Pancreas (tissue), 10 donors: ENCODE measurements around the gene SDHA. TPM values are rescaled to one million over a fixed set of nuclear protein-coding genes. Genes with fewer than 3 reads are reported as not detected.
"Not testable (repeated sequence)": the region's sequence is repeated elsewhere in the genome, so short reads cannot be mapped to it uniquely, and the experiment has no call there.

Source experiments
- ATAC-seq, 4 donors: fragments of 200-7000 bp; cut with Tn5 transposase; one replicate each; pipeline versions ENCODE4 v1.8.0 to v1.9.1; 2020; ENCODE audit warnings: mild to moderate bottlenecking in 4 of 4, moderate library complexity in 4 of 4
- DNase-seq, 6 donors: peaks; one replicate each; pipeline ENCODE4 v3.0.0-alpha.2; 2020
- FAIRE-seq: peaks from 2 replicates; lab custom pipeline; 2012; peaks lifted over from hg19 to GRCh38; lab: Jason Lieb, UNC
- H3K27ac ChIP-seq, 4 donors: fragments of 200-600 bp; sonication (generic); 1 replicate in 3 of 4; 2 replicates in 1 of 4; pipeline versions ENCODE4 v1.5.0 to v1.8.0; 2020
- H3K27me3 ChIP-seq, 4 donors: fragments of 200-600 bp; one replicate each; pipeline ENCODE4 v1.8.0; 2021
- H3K36me3 ChIP-seq, 3 donors: fragments of 200-600 bp; sonication (generic) in 1 of 3; one replicate each; pipeline versions ENCODE4 v1.5.0 to v1.8.0; 2020 to 2021
- H3K4me1 ChIP-seq, 3 donors: fragments of 200-600 bp; one replicate each; pipeline ENCODE4 v1.8.0; 2021
- H3K4me3 ChIP-seq, 4 donors: fragments of 200-600 bp; sonication (generic) in 2 of 4; one replicate each; pipeline versions ENCODE4 v1.5.0 to v1.8.0; 2020 to 2021
- H3K9me3 ChIP-seq, 4 donors: fragments of 200-600 bp; one replicate each; pipeline ENCODE4 v1.8.0; 2021
- CTCF ChIP-seq, 4 donors: fragments of 200-600 bp; sonication (generic) in 3 of 4; IDR thresholded peaks; one replicate each; pipeline versions ENCODE4 v1.5.0 to v1.8.0; 2021; ENCODE audit warnings: antibody characterized with exemption in 4 of 4
- WGBS, 2 donors: extraction: QIAGEN DNeasy Blood & Tissue Kit; methylation state at CpG; one replicate each; pipeline ENCODE4 v1.1.7; 2013; 5-methylcytosine and 5-hydroxymethylcytosine counted together
- intact Hi-C, 3 donors: fragments of 100-400 bp; cut with DNase I; formaldehyde crosslinking; loops; one replicate each; pipeline versions ENCODE4 v1.11.1 to v1.14.2; 2022
- polyA plus RNA-seq, 2 donors: library from polyadenylated mRNA; stranded (reverse); fragments of 200-250 nt; gene quantifications; one replicate each; pipeline ENCODE4 v1.2.3, GENCODE V29; 2013
- total RNA-seq, 6 donors: library from RNA; stranded (reverse); fragmentation: NEBNext Ultra II Directional in 4 of 6; extraction: Animal tissue kit (Norgen Biotek cat#: 25700) in 4 of 6; gene quantifications; one replicate each; pipeline versions ENCODE4 v1.2.1 to v1.2.4, GENCODE V29; 2021 to 2023
- donor health status: healthy with polysubstance abuse.
- donor health status: DM: no; HTN: no; CAD: no; lungs with moderate emphysema.
- donor health status: DM: no; HTN: no; CAD: no.
- donor health status: control.
- donor health status: control.
- donor health status: Bipolar disorder and iron deficiency.
- donor health status: DM: yes; HTN: yes; CAD: no.
- donor health status: DM: no; HTN: no; CAD: no.
- donor health status: DM: no; HTN: no; CAD: no.
- donor health status: DM: yes; HTN: yes; CAD: no.

The SDHA gene
- total and polyA plus RNA-seq, 8 donors, result 37.9 to 69.4 (median 53.1) TPM

GRCh38 chr5:219991-220390 is 1.9 kb downstream of the SDHA start:
- ATAC-seq, result no peak

GRCh38 chr5:222951-223715 is 5.0 kb downstream of the SDHA start:
- FAIRE-seq, H3K27ac ChIP-seq, ATAC-seq, intact Hi-C loops, H3K27me3 ChIP-seq, H3K9me3 ChIP-seq, H3K4me3 ChIP-seq, DNase-seq, H3K4me1 ChIP-seq: not testable (repeated sequence)
- peaks cover 0 to 40% (median 4%) of the 10 kb centered on the region in 3 donors for H3K36me3 ChIP-seq
- 61 to 69% methylated on average over 6 of the region's 6 CpGs for WGBS, 2 donors

More at GRCh38 chr5:219991-220390, 1.9 kb downstream of the SDHA start:
- peak overlapping the region in 3 of 4 donors; percentile 98 to 99 (median 99) for H3K4me3 ChIP-seq
- 14 to 22% methylated on average over 4 of the region's 4 CpGs for WGBS, 2 donors
- intact Hi-C loops, result no loop called here
- H3K27ac ChIP-seq, result peak overlapping the region in 2 of 4 donors; percentile 79 to 88
- H3K4me1 ChIP-seq, result no peaks in the 10 kb centered on the region
- peaks cover 0 to 9% (median 0%) of the 10 kb centered on the region in 3 donors for H3K36me3 ChIP-seq
- TF ChIP-seq CTCF (IDR thresholded peaks at IDR 0.05), result no peak
- H3K9me3 ChIP-seq, result no peaks in the 10 kb centered on the region
- DNase-seq (no peak), FAIRE-seq (no peak)
- H3K27me3 ChIP-seq, result no peaks in the 10 kb centered on the region

- no peak for TF ChIP-seq CTCF (IDR thresholded peaks at IDR 0.05)
- H3K27me3 ChIP-seq, result no peaks in the 10 kb centered on the region
- no peaks in the 10 kb centered on the region for H3K4me1 ChIP-seq
- intact Hi-C loops, result no loop called here
- no peak for ATAC-seq
- no peak overlapping the region for H3K27ac ChIP-seq
- no peak overlapping the region for H3K4me3 ChIP-seq
- 70 to 83% methylated on average over 6 of the region's 6 CpGs for WGBS, 2 donors
- no peak for DNase-seq
- H3K9me3 ChIP-seq, result no peaks in the 10 kb centered on the region
- peaks cover 4 to 46% (median 5%) of the 10 kb centered on the region in 3 donors for H3K36me3 ChIP-seq
- no peak for FAIRE-seq
Observed at GRCh38 chr5:223791-224190, 5.7 kb downstream of the SDHA start.

GRCh38 chr5:225334-225733 is 7.2 kb downstream of the SDHA start:
- no peak for TF ChIP-seq CTCF (IDR thresholded peaks at IDR 0.05)
- WGBS, 2 donors, result 96% methylated on average over 14 of the region's 14 CpGs
- Histone ChIP-seq H3K27me3 (no peaks in the 10 kb centered on the region), H3K9me3 (no peaks in the 10 kb centered on the region), H3K4me1 (no peaks in the 10 kb centered on the region), H3K36me3 (peaks cover 4 to 57% (median 10%) of the 10 kb centered on the region in 3 donors), H3K27ac (no peak overlapping the region), H3K4me3 (no peak overlapping the region)
- ATAC-seq (no peak), FAIRE-seq (no peak), DNase-seq (no peak)
- intact Hi-C loops, result no loop called here

- H3K4me1 ChIP-seq, ATAC-seq, H3K27me3 ChIP-seq, H3K4me3 ChIP-seq, DNase-seq, H3K9me3 ChIP-seq, intact Hi-C loops, FAIRE-seq, H3K27ac ChIP-seq: not testable (repeated sequence)
- H3K36me3 ChIP-seq, result peaks cover 4 to 76% (median 10%) of the 10 kb centered on the region in 3 donors
- 84 to 93% methylated on average over 7 to 14 of the region's 17 CpGs for WGBS, 2 donors
Observed at GRCh38 chr5:227375-227774, 9.3 kb downstream of the SDHA start.

GRCh38 chr5:228886-229285 is 10.8 kb downstream of the SDHA start:
- Histone ChIP-seq H3K36me3 (peaks cover 6 to 84% (median 10%) of the 10 kb centered on the region in 3 donors), H3K4me3 (no peak overlapping the region), H3K27me3 (no peaks in the 10 kb centered on the region), H3K4me1 (no peaks in the 10 kb centered on the region), H3K9me3 (no peaks in the 10 kb centered on the region), H3K27ac (no peak overlapping the region)
- no peak for TF ChIP-seq CTCF (IDR thresholded peaks at IDR 0.05)
- 58 to 93% methylated on average over 3 of the region's 3 CpGs for WGBS, 2 donors
- ATAC-seq (no peak), DNase-seq (no peak), FAIRE-seq (no peak)
- intact Hi-C loops, result no loop called here
